GM06990 (cell line): ENCODE data around the gene CYP3A5.

ENCODE experiments used
- DNase-seq: peaks from one replicate; pipeline ENCODE4 v3.0.0-alpha.2; 2011; ENCODE audit not compliant: insufficient read length; ENCODE audit errors: extremely low read depth
- H3K27me3 ChIP-seq: replicated peaks from 2 replicates; pipeline ENCODE4 v1.6.0; 2011; ENCODE audit warnings: low read length; ENCODE audit not compliant: control insufficient read depth, insufficient read depth
- H3K36me3 ChIP-seq: 2 replicates; pipeline ENCODE4 v1.5.1; 2011; ENCODE audit warnings: low read length; ENCODE audit not compliant: control insufficient read depth, insufficient read depth
- H3K4me3 ChIP-seq: replicated peaks from 2 replicates; pipeline ENCODE4 v1.5.1; 2011; ENCODE audit warnings: low read depth, mild to moderate bottlenecking, control low read depth, low read length
- TF ChIP-seq, protein P1 (sequence below): IDR thresholded peaks from 2 replicates; pipeline ENCODE4 v1.5.1; 2011; ENCODE audit warnings: low read length, control low read depth, mild to moderate bottlenecking, inconsistent platforms; ENCODE audit not compliant: insufficient read depth, poor library complexity, severe bottlenecking

CYP3A5 gene

DNA sequence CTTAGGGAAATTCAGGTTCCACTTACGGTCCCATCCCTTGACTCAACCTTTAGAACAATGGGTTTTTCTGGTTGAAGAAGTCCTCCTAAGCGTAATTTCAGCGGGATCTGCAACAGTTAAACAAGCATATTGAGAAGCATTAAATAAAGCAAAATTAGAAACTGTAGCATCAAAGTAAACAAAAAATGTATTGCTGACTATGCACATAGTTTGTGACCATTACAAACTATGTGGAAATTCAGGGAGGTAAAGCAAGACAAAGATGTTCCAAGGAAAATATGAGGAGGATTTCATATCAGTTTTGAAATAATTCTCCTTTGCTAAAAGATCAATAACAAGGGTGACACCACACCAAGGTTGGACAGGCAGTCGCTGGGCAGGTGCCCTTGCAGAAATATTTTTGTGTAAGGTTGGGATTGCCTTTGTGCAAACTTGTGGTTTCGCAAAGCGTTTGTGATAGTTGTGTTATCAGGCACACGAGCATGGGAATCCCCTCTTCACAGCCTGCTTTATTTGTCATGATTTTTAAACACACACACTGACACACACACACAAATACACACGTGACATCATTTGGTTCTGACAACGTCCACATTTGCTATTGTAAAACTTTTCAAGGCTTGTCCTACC, 5.4 kb upstream of the CYP3A5 start:
- TF ChIP-seq, protein P1, sequence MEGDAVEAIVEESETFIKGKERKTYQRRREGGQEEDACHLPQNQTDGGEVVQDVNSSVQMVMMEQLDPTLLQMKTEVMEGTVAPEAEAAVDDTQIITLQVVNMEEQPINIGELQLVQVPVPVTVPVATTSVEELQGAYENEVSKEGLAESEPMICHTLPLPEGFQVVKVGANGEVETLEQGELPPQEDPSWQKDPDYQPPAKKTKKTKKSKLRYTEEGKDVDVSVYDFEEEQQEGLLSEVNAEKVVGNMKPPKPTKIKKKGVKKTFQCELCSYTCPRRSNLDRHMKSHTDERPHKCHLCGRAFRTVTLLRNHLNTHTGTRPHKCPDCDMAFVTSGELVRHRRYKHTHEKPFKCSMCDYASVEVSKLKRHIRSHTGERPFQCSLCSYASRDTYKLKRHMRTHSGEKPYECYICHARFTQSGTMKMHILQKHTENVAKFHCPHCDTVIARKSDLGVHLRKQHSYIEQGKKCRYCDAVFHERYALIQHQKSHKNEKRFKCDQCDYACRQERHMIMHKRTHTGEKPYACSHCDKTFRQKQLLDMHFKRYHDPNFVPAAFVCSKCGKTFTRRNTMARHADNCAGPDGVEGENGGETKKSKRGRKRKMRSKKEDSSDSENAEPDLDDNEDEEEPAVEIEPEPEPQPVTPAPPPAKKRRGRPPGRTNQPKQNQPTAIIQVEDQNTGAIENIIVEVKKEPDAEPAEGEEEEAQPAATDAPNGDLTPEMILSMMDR: no peak
- H3K36me3 ChIP-seq: no peaks in the 10 kb centered on the region

DNA sequence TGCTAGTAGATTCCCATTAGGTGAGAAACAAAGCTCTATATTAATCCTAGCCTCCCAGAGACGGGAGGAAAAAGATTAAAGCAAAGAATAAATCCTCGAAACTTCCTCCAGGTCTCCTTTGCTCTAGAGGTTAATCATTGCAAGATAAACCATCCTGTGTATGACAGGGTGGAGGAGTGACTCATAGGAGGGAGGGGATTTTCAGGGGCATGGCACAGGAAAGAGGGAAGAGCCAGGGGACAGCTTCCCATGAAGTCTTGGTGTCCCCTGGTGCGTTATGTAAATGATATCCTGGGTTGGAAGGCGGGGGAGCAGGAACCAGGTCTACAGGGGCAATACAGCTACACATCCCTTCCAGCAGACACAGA, 780 bp downstream of the CYP3A5 start:
- no peaks in the 10 kb centered on the region; the same call in 1 of the 2 replicates for H3K27me3 ChIP-seq
- no peak for DNase-seq
- no peak overlapping the region for H3K4me3 ChIP-seq
- TF ChIP-seq, protein P1: no peak
- H3K36me3 ChIP-seq: no peaks in the 10 kb centered on the region

More for the DNA sequence above, 5.4 kb upstream of the CYP3A5 start:
- no peak for DNase-seq
- H3K4me3 ChIP-seq: no peak overlapping the region
- no peaks in the 10 kb centered on the region for H3K27me3 ChIP-seq

GRCh38 chr7:99677648-99678045, 2.1 kb downstream of the CYP3A5 start:
- H3K4me3 ChIP-seq: no peak overlapping the region
- TF ChIP-seq, protein P1: no peak
- DNase-seq: no peak
- H3K27me3 ChIP-seq: no peaks in the 10 kb centered on the region; the same call in 1 of the 2 replicates
- H3K36me3 ChIP-seq: no peaks in the 10 kb centered on the region

DNA sequence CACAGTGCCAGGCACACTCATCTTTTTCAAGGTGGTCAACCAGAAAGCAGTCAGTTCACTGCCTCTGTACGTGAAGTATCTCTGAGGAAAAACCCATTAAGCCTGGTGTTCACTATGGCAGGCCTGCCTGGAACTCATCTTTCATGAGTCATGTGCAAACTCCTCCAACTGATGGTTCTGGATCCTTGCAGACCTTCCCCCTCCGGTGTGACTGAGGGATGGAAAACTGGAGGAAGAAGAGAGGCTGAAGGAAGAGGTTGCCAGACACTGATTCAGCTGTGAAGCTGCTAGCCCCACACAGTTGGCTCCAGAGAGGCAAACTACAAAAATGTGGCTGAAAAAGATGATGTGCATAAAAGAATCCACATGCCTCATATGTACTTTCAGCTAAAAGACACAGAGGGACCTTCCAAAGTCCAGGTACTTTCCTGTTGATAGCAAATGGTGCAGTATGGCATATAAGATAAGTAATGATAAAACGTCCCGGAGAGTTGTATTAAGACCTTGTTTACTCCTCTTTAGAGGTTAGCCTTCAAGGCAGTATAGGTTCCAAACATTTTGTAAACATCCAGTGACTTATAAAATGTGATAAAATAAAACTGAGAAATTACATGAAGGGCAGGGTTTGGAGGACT, 2.7 kb downstream of the CYP3A5 start:
- no peak for DNase-seq
- TF ChIP-seq, protein P1: no peak
- Histone ChIP-seq H3K4me3 (no peak overlapping the region), H3K27me3 (no peaks in the 10 kb centered on the region; the same call in 1 of the 2 replicates), H3K36me3 (no peaks in the 10 kb centered on the region)

GRCh38 chr7:99674995-99675742, 4.6 kb downstream of the CYP3A5 start:
- no peaks in the 10 kb centered on the region; the same call in 1 of the 2 replicates for H3K27me3 ChIP-seq
- no peak overlapping the region for H3K4me3 ChIP-seq
- TF ChIP-seq, protein P1: no peak
- no peak for DNase-seq
- H3K36me3 ChIP-seq: no peaks in the 10 kb centered on the region
